Right lobe of liver (tissue), 6 donors: ENCODE results near the gene SUN3. TPM values are rescaled to one million over a fixed set of nuclear protein-coding genes. Genes with fewer than 3 reads are reported as not detected.

Experiments
- ATAC-seq, 4 donors: fragments of 200-7000 bp; cut with Tn5 transposase; one replicate each; pipeline ENCODE4 v1.9.1; 2020; ENCODE audit warnings: mild to moderate bottlenecking in 4 of 4, moderate library complexity in 4 of 4
- DNase-seq, 3 donors: peaks; one replicate each; pipeline ENCODE4 v3.0.0-alpha.2; 2020
- H3K27ac ChIP-seq, 3 donors: fragments of 200-600 bp; one replicate each; pipeline ENCODE4 v1.8.0; 2022
- H3K27me3 ChIP-seq, 2 donors: fragments of 200-600 bp; one replicate each; pipeline ENCODE4 v1.8.0; 2022
- H3K36me3 ChIP-seq, 4 donors: fragments of 200-600 bp; sonication (generic) in 1 of 4; one replicate each; pipeline versions ENCODE4 v1.5.1 to v1.8.0; 2017 to 2022; ENCODE audit warnings: control low read depth in 1 of 4
- H3K4me1 ChIP-seq, 4 donors: fragments of 200-600 bp; sonication (generic) in 1 of 4; one replicate each; pipeline versions ENCODE4 v1.5.1 to v1.8.0; 2017 to 2022; ENCODE audit warnings: control low read depth in 1 of 4
- H3K4me3 ChIP-seq, 3 donors: fragments of 200-600 bp; one replicate each; pipeline ENCODE4 v1.8.0; 2022
- H3K9me3 ChIP-seq, 4 donors: fragments of 200-600 bp; sonication (generic) in 1 of 4; one replicate each; pipeline versions ENCODE4 v1.5.1 to v1.8.0; 2017 to 2022; ENCODE audit warnings: control low read depth in 1 of 4
- POLR2A ChIP-seq: fragments of 450-650 bp; IDR thresholded peaks from one replicate; pipeline ENCODE4 v1.6.1; 2017; ENCODE audit warnings: antibody characterized with exemption, mild to moderate bottlenecking
- WGBS: methylation state at CpG from one replicate; pipeline ENCODE4 v1.1.6; 2018; ENCODE audit warnings: low coverage, low lambda C conversion rate; ENCODE audit not compliant: insufficient coverage; ENCODE audit errors: missing lambda C conversion rate; 5-methylcytosine and 5-hydroxymethylcytosine counted together
- intact Hi-C, 2 donors: fragments of 100-400 bp; cut with DNase I; formaldehyde crosslinking; loops; one replicate each; pipeline versions ENCODE4 v1.11.2 to v1.14.1; 2022
- total RNA-seq, 6 experiments: library from RNA; depleted of rRNA in 2 of 6; stranded (reverse); fragments of >200 nt in 2 of 6; fragmentation: NEBNext Ultra II Directional in 3 of 6; extraction: Animal tissue kit (Norgen Biotek cat#: 25700) in 3 of 6; gene quantifications; one replicate each; pipeline versions ENCODE4 v1.1.0 to v1.2.4, GENCODE V29; 2016 to 2023
- TF ChIP-seq, protein P1 (sequence below), 4 donors: fragments of 200-600 bp in 3 of 4; fragments of 450-650 bp in 1 of 4; IDR thresholded peaks; one replicate each; pipeline versions ENCODE4 v1.5.1 to v1.8.0; 2016 to 2022; ENCODE audit warnings: antibody characterized with exemption in 4 of 4, mild to moderate bottlenecking in 2 of 4
- donor health status: DM: no; HTN: yes; CAD: no.
- donor health status: DM: no; HTN: no; CAD: no.
- donor health status: DM: no; HTN: no; CAD: no.
- donor health status: DM: no; HTN: yes; CAD: no.
- donor health status: DM: no; HTN: yes; CAD: no.

Gene SUN3
- total RNA-seq, 6 experiments from 2014 or later = not detected

DNA sequence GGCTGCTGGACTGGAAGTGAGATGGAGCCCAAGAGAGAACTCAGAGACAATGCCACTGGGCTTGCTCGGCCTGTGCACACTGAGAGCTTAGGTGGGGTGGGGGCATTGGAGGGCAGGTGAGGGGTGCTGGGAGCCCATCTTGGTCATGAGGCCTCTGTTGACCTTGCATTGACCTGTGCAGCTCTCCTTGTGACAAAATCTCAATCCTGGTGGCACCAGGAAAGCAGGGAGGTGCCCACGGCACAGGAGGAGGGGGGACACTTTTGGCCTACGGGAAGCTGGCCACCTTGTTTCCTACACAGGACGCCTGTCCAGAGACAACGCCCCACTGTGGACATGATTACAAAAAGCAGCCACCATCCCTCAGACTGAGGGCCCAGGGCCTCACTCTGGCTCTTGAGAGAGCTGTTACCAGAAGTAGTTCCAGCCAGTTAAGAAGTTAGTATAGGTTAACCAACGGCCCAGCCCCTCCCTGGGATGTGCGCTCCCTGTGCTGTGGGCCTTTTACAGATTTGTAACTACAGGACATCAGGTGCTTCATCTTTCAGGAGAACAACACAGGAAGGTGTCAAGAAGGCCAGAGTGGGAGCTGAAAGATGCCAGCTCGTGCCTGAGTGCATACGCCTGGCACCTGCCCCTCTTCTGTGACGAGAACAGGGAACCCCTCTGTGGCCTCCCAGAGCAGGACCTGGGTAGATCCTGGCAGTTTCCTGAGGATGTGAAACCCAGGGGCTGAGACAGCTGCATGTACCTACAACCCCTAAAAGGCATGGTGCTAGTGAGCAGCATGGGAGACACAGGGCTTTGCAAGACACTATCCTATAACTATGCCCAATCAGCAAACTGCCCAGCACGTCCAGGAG, 91.0 kb downstream of the SUN3 start:
- 80% methylated on average over 1 of the region's 11 CpGs for WGBS
- no peak for TF ChIP-seq POLR2A
- TF ChIP-seq, protein P1, sequence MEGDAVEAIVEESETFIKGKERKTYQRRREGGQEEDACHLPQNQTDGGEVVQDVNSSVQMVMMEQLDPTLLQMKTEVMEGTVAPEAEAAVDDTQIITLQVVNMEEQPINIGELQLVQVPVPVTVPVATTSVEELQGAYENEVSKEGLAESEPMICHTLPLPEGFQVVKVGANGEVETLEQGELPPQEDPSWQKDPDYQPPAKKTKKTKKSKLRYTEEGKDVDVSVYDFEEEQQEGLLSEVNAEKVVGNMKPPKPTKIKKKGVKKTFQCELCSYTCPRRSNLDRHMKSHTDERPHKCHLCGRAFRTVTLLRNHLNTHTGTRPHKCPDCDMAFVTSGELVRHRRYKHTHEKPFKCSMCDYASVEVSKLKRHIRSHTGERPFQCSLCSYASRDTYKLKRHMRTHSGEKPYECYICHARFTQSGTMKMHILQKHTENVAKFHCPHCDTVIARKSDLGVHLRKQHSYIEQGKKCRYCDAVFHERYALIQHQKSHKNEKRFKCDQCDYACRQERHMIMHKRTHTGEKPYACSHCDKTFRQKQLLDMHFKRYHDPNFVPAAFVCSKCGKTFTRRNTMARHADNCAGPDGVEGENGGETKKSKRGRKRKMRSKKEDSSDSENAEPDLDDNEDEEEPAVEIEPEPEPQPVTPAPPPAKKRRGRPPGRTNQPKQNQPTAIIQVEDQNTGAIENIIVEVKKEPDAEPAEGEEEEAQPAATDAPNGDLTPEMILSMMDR (IDR thresholded peaks at IDR 0.05) = no peak
- Histone ChIP-seq H3K36me3 (no peaks in the 10 kb centered on the region), H3K9me3 (no peaks in the 10 kb centered on the region), H3K27ac (no peak overlapping the region), H3K4me1 (no peaks in the 10 kb centered on the region), H3K27me3 (no peaks in the 10 kb centered on the region), H3K4me3 (no peak overlapping the region)
- ATAC-seq (no peak), DNase-seq (no peak)
- intact Hi-C loops = no loop called here

Other genes starting within 250 kb of the SUN3 start
- gene PKD1L1, start 80.6 kb downstream of the SUN3 start, total RNA-seq = 1 to 10 TPM in 1 of 6 experiments, under 1 TPM in 4, not detected in 1; 0.13 to 1.4 (median 0.51) TPM
- 10 to 100 TPM; 16.1 to 40.5 (median 25.5) TPM for gene HUS1, start 49.5 kb downstream of the SUN3 start, total RNA-seq
- not detected for gene C7orf57, start 6.4 kb upstream of the SUN3 start, total RNA-seq
- gene UPP1, start 60.2 kb upstream of the SUN3 start, total RNA-seq = 10 to 100 TPM in 4 of 6 experiments, 1 to 10 TPM in 2; 7.3 to 19.8 (median 13.1) TPM
- 1 to 10 TPM in 3 of 6 experiments, under 1 TPM in 3; 0.43 to 2.6 (median 0.84) TPM for gene ABCA13, start 142.4 kb upstream of the SUN3 start, total RNA-seq